GM12892 (cell line): Measurements from ENCODE around the gene TTLL11.

Source experiments
- POLR2A ChIP-seq: IDR thresholded peaks from 2 replicates; pipeline ENCODE4 v1.6.1; 2011; ENCODE audit warnings: low read depth, low read length, control low read depth
- TAF1 ChIP-seq: IDR thresholded peaks from 2 replicates; pipeline ENCODE4 v1.6.1; 2011; ENCODE audit warnings: low read depth, mild to moderate bottlenecking, control low read depth, low read length, borderline replicate concordance

GRCh38 chr9:121939643-121940042, 153.5 kb downstream of the TTLL11 start:
- TF ChIP-seq TAF1 (no peak), POLR2A (no peak)
